Uterus (tissue), 2 donors: Measurements from ENCODE around the gene LCMT1.

Experiments used
- POLR2A ChIP-seq, 2 donors: fragments of 450-650 bp; IDR thresholded peaks; one replicate each; pipeline ENCODE4 v1.6.1; 2016; ENCODE audit warnings: antibody characterized with exemption in 2 of 2, mild to moderate bottlenecking in 1 of 2, moderate library complexity in 1 of 2
- TF ChIP-seq, protein P1 (sequence below), 4 experiments: fragments of 200-600 bp in 2 of 4; fragments of 450-650 bp in 2 of 4; sonication (generic) in 2 of 4; IDR thresholded peaks; one replicate each; pipeline ENCODE4 v1.5.1; 2016 to 2019; ENCODE audit warnings: antibody characterized with exemption in 4 of 4, mild to moderate bottlenecking in 2 of 4, moderate library complexity in 1 of 4

DNA sequence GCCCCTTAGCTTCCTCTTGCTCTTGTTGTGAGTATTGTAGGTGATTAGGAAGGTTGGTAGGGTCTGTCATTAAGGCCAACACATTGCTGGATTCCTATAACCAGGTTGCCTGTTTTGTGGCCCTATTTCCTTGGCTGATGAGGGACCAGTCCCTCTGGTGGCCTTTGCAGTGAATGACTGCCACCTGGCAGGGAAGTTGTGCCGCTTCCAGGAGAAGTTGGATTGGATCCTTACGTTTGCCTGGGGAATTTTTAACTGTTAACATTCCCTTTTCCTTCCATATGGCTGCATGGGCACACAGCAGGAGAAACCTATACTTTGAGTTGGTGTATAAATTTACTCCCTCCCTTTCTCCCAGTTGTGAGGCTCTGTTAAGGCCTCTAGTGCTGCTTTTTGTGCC lies 32.4 kb downstream of the LCMT1 start:
- TF ChIP-seq, protein P1, sequence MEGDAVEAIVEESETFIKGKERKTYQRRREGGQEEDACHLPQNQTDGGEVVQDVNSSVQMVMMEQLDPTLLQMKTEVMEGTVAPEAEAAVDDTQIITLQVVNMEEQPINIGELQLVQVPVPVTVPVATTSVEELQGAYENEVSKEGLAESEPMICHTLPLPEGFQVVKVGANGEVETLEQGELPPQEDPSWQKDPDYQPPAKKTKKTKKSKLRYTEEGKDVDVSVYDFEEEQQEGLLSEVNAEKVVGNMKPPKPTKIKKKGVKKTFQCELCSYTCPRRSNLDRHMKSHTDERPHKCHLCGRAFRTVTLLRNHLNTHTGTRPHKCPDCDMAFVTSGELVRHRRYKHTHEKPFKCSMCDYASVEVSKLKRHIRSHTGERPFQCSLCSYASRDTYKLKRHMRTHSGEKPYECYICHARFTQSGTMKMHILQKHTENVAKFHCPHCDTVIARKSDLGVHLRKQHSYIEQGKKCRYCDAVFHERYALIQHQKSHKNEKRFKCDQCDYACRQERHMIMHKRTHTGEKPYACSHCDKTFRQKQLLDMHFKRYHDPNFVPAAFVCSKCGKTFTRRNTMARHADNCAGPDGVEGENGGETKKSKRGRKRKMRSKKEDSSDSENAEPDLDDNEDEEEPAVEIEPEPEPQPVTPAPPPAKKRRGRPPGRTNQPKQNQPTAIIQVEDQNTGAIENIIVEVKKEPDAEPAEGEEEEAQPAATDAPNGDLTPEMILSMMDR (IDR thresholded peaks at IDR 0.05) = no peak
- TF ChIP-seq POLR2A (IDR thresholded peaks at IDR 0.05) = no peak
